ENCODE data around the gene PADI3.
A peak's percentile ranks its signal among the peaks of the same experiment; 100 is the strongest.

The PADI3 gene, protein sequence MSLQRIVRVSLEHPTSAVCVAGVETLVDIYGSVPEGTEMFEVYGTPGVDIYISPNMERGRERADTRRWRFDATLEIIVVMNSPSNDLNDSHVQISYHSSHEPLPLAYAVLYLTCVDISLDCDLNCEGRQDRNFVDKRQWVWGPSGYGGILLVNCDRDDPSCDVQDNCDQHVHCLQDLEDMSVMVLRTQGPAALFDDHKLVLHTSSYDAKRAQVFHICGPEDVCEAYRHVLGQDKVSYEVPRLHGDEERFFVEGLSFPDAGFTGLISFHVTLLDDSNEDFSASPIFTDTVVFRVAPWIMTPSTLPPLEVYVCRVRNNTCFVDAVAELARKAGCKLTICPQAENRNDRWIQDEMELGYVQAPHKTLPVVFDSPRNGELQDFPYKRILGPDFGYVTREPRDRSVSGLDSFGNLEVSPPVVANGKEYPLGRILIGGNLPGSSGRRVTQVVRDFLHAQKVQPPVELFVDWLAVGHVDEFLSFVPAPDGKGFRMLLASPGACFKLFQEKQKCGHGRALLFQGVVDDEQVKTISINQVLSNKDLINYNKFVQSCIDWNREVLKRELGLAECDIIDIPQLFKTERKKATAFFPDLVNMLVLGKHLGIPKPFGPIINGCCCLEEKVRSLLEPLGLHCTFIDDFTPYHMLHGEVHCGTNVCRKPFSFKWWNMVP

GRCh38 chr1:17248781-17249180, at the start of gene PADI3:
Gene PADI3 (plus strand): TSS chr1:17249098. CDS start chr1:17249138, 40 bp downstream.
- Histone ChIP-seq H3K4me3 (no peak within 1 kb of the TSS), H3K27ac (no peak within 1 kb of the TSS)
- DNase-seq (ENCODE audit: low spot score) = no peak
- TF ChIP-seq, protein P1, sequence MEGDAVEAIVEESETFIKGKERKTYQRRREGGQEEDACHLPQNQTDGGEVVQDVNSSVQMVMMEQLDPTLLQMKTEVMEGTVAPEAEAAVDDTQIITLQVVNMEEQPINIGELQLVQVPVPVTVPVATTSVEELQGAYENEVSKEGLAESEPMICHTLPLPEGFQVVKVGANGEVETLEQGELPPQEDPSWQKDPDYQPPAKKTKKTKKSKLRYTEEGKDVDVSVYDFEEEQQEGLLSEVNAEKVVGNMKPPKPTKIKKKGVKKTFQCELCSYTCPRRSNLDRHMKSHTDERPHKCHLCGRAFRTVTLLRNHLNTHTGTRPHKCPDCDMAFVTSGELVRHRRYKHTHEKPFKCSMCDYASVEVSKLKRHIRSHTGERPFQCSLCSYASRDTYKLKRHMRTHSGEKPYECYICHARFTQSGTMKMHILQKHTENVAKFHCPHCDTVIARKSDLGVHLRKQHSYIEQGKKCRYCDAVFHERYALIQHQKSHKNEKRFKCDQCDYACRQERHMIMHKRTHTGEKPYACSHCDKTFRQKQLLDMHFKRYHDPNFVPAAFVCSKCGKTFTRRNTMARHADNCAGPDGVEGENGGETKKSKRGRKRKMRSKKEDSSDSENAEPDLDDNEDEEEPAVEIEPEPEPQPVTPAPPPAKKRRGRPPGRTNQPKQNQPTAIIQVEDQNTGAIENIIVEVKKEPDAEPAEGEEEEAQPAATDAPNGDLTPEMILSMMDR (IDR thresholded peaks at IDR 0.05) = no peak

- no peak overlapping the region for H3K4me3 ChIP-seq
- TF ChIP-seq, protein P1 (IDR thresholded peaks at IDR 0.05) = no peak
- no peak overlapping the region for H3K27ac ChIP-seq
- DNase-seq (ENCODE audit: low spot score) = peak; percentile 57
Measured at GRCh38 chr1:17199267-17200044, 49.4 kb upstream of the PADI3 start.

DNA sequence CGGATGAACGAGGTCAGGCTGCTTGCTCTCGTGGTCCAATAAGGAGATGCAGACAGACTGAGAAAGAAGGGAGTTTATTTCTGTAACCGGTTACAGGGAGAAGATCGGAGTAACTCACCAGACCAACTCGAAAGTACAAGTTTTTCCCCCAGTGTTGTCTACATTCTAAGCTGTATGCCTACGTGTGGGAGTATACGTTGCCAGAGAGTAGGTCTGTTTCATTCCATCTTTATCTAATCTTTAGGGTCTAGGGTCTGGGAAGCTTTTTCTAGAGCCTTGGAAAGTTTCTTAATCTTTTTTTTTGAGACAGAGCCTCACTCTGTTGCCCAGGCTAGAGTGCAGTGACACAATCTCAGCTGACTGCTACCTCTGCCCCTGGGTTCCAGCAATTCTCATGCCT, 48.7 kb upstream of the PADI3 start:
- peak; percentile 1 for DNase-seq (ENCODE audit: low spot score)
- TF ChIP-seq, protein P1 (IDR thresholded peaks at IDR 0.05) = no peak
- H3K27ac ChIP-seq = no peak overlapping the region
- no peak overlapping the region for H3K4me3 ChIP-seq

DNA sequence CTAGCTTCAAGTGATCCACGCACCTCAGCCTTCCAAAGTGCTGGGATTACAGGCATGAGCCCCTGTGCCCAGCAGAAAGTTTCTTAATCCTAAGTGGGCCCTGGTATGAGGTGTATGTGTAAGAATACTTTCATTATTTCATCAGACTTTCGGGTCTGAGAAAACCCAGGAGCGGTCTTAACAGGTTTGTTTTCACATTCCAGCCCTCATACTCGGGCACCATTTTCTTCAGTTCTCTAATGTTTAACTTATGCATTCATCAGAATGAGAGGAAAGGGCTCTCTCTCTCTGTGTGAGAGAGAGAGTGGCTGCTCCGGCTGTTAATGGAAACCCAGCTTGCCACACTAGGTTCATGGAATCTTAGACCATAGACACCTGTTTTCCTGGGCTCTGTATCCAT, 48.1 kb upstream of the PADI3 start:
- H3K27ac ChIP-seq = no peak overlapping the region
- no peak overlapping the region for H3K4me3 ChIP-seq
- DNase-seq (ENCODE audit: low spot score) = peak; percentile 4
- TF ChIP-seq, protein P1 (IDR thresholded peaks at IDR 0.05) = no peak

DNA sequence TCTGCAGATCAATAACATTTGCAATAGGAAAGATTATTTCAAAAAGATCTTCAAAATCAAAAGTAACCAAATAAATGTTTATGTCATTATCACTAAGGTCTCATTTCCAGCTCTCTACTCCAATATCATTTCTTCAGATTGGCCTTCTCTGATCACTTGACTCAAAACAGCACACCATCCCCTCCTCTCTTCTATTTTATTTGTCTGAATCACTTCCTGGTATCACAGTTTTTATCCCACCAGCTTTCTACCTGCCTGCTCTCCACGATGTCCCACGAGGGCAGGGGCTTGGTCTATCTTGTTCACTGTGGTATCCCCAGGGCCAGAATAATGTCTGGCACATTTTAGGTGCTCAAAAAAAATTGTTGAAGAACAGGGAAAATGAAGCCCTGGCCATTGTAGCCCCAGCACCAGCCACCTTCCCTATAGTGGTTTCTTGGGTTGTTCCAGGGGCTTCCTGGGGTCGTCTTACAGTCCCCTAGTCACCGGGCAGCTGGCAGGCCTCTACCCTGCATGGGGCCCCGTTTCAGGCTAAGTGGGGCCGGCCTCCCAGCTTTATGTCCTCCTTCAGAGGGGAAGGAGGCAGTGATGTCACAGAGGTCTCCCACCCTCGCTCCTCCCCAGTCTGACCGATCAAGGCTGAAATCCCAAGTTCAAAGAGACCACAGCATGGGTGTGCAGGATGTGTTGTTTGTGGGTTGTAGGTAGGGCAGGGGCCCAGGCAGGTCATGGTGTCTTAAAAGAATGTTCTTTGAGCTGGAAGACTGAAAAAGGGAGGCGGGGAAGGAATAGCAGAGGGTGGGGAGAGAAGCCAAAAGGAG, 47.5 kb upstream of the PADI3 start:
- no peak overlapping the region for H3K4me3 ChIP-seq
- TF ChIP-seq, protein P1 (IDR thresholded peaks at IDR 0.05) = no peak
- DNase-seq (ENCODE audit: low spot score) = peak; percentile 60
- H3K27ac ChIP-seq = no peak overlapping the region
